Activated B cell treated with CpG ODN at 0.5 μM for 24 hours (primary cell): ENCODE measurements around the gene C1orf35. TPM values are rescaled to one million over a fixed set of nuclear protein-coding genes. Genes with fewer than 3 reads are reported as not detected.

Experiments
- ATAC-seq: fragments of 200-7000 bp; cut with Tn5 transposase; one replicate; pipeline ENCODE4 v1.10.0; 2021; ENCODE audit warnings: low read depth, mild to moderate bottlenecking, moderate library complexity
- CTCF ChIA-PET: fragments of 350-600 bp; sonication (Branson Sonifier 250); formaldehyde crosslinking; loops from one replicate; lab custom pipeline; 2021; ENCODE audit warnings: antibody characterized with exemption; lab: Charles Lee
- POLR2A ChIA-PET: fragments of 350-600 bp; sonication (Branson Sonifier 250); formaldehyde crosslinking; loops from one replicate; lab custom pipeline; 2021; ENCODE audit warnings: antibody characterized with exemption; lab: Charles Lee
- DNase-seq: peaks from one replicate; pipeline ENCODE4 v3.0.0; 2022
- H3K27ac Mint-ChIP-seq: one replicate; pipeline ENCODE4 v1.8.0; 2020; ENCODE audit warnings: mixed read lengths
- H3K27me3 Mint-ChIP-seq: one replicate; pipeline ENCODE4 v1.8.0; 2021; ENCODE audit warnings: mixed read lengths
- H3K36me3 Mint-ChIP-seq: one replicate; pipeline ENCODE4 v1.8.0; 2021; ENCODE audit warnings: low read depth, mixed read lengths
- H3K4me1 Mint-ChIP-seq: one replicate; pipeline ENCODE4 v1.8.0; 2021; ENCODE audit warnings: mixed read lengths
- H3K4me3 Mint-ChIP-seq: one replicate; pipeline ENCODE4 v1.8.0; 2020; ENCODE audit warnings: mild to moderate bottlenecking, mixed read lengths
- H3K9me3 Mint-ChIP-seq: one replicate; pipeline ENCODE4 v1.8.0; 2020; ENCODE audit warnings: mixed read lengths
- CTCF ChIP-seq: fragments of 200-600 bp; IDR thresholded peaks from one replicate; pipeline ENCODE4 v1.8.0; 2022; ENCODE audit warnings: antibody characterized with exemption, mild to moderate bottlenecking
- intact Hi-C: fragments of 100-400 bp; cut with micrococcal nuclease; formaldehyde crosslinking; loops from one replicate; pipeline ENCODE4 v1.15.1; 2024
- total RNA-seq: library from RNA; stranded (reverse); gene quantifications from 2 replicates; pipeline ENCODE4 v1.2.3, GENCODE V29; 2022

C1orf35 gene
- total RNA-seq, 1 donor from 2014 or later, result 11.9 TPM

GRCh38 chr1:228085287-228085951, 17.7 kb downstream of the C1orf35 start:
- intact Hi-C loops, result loop anchor here (10.0 kb wide), 1 partner anchor 1419 kb away; the partner anchor contains the start of gene NUP133
- TF ChIP-seq CTCF, result no peak

DNA sequence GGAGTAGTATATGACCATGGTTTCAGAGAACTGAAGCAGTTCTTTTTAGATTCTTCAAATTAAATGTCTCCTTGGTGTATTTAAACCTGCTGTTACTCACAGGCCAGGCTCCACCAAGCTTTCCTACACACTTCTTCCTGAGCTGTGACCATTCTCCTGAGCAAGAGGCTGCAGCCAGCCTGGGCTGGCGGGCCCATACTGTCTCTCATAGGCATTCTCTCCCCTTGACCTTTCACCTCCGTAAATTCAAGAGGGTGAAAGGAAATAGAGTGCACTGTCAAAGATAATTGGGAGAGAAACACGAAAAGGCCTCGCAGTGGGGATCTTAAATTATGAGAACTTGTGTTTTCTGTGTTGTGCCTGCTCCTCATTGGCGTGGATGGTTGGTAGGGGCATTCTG, 18.3 kb downstream of the C1orf35 start:
- intact Hi-C loops, result loop anchor here (10.0 kb wide), 1 partner anchor 1420 kb away; the partner anchor contains the start of gene NUP133
- peaks cover 70% of the 10 kb centered on the region for H3K4me1 Mint-ChIP-seq
- H3K4me3 Mint-ChIP-seq, result peak overlapping the region; percentile 93
- peak overlapping the region; percentile 66 for H3K27ac Mint-ChIP-seq
- DNase-seq (no peak), ATAC-seq (no peak)
- H3K27me3 Mint-ChIP-seq, result no peaks in the 10 kb centered on the region
- H3K36me3 Mint-ChIP-seq, result peaks cover 36% of the 10 kb centered on the region
- H3K9me3 Mint-ChIP-seq, result no peaks in the 10 kb centered on the region
- ChIA-PET POLR2A (no interaction called here), CTCF (no interaction called here)
- TF ChIP-seq CTCF, result no peak

More at GRCh38 chr1:228085287-228085951, 17.7 kb downstream of the C1orf35 start:
- Mint-ChIP-seq H3K27me3 (no peaks in the 10 kb centered on the region), H3K4me3 (peak overlapping the region; percentile 93), H3K36me3 (peaks cover 36% of the 10 kb centered on the region), H3K4me1 (peaks cover 76% of the 10 kb centered on the region), H3K9me3 (no peaks in the 10 kb centered on the region), H3K27ac (peak overlapping the region; percentile 42)
- ATAC-seq (no peak), DNase-seq (no peak)
- ChIA-PET POLR2A (no interaction called here), CTCF (no interaction called here)

DNA sequence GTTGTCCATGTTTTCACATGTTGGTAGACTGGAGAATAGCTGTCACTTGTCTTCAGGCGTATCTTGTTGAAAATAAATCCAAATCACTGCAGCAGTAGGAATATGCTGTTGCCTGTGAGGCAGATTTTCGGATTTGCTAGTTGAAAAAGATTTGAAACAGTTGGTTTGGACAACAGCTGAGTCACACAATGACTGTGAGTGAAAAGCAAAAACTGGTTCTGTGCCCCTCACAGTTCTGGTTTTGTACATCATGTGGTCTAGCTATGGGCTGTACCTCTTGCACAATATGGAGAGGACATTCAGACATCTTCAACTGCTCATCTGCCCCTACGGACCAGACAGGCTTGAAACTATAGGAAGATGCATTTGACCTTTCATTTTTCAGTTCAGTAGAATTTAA, 18.8 kb downstream of the C1orf35 start:
- CTCF ChIA-PET, result no interaction called here
- Mint-ChIP-seq H3K4me3 (peak overlapping the region; percentile 93), H3K36me3 (peaks cover 35% of the 10 kb centered on the region), H3K27me3 (no peaks in the 10 kb centered on the region), H3K27ac (peak overlapping the region; percentile 66), H3K9me3 (no peaks in the 10 kb centered on the region), H3K4me1 (peaks cover 65% of the 10 kb centered on the region)
- POLR2A ChIA-PET, result interaction anchor here (0.8 to 3.1 kb wide), 2 partner anchors 24 to 30 kb away, joined by 3 to 20 read pairs; partner anchors contain the start of gene MRPL55
- ATAC-seq (no peak), DNase-seq (no peak)
- TF ChIP-seq CTCF, result no peak
- intact Hi-C loops, result loop anchor here (10.0 kb wide), 1 partner anchor 1420 kb away; the partner anchor contains the start of gene NUP133

- POLR2A ChIA-PET, result interaction anchor here (0.8 to 3.1 kb wide), 3 partner anchors 25 to 82 kb away, joined by 3 to 26 read pairs (median 20); partner anchors contain the start of genes IBA57 and MRPL55
- Mint-ChIP-seq H3K27ac (peak overlapping the region; percentile 88), H3K27me3 (no peaks in the 10 kb centered on the region), H3K36me3 (peaks cover 31% of the 10 kb centered on the region), H3K4me1 (peaks cover 61% of the 10 kb centered on the region), H3K4me3 (peak overlapping the region; percentile 93), H3K9me3 (no peaks in the 10 kb centered on the region)
- ATAC-seq (no peak), DNase-seq (no peak)
- intact Hi-C loops, result loop anchor here (2.0 to 10.0 kb wide), 3 partner anchors 25 to 1421 kb away; partner anchors contain the start of gene NUP133
- CTCF ChIA-PET, result no interaction called here
- no peak for TF ChIP-seq CTCF
Measured at GRCh38 chr1:228083871-228084278, 19.2 kb downstream of the C1orf35 start.
